Measurements from ENCODE around the gene CD99.

The CD99 gene

DNA sequence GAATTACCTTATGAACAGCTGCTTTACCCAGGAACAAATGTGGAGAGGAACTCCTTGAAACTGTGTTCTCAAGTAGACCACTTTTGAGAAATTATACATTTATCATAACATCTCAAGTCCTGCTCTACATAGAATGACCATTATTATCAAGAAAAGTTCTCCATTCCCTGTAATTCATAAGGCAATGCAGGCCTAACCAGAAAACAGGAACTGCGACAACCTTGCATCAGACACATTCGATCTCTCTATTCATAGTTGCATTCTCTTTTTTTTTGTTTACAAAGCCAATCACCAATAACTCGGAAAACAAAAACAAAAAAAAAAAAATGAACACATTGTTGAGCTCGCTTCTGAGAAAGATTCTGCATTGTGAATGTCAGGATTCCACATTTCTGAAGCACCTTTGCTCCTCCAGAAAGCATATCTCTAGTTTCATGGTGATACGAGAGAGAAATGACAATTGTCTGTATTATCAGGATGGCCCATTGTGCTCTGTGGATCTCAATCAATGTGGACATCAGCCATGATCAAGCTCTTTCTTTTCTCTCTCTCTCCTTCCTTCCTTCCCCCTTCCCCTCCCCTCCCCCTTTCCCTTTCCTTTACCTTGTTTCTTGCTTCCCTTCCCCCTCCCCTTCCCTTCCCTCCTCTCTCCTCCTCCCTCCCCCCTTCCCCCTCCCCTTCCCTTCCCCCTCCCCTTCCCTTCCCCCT lies 32.4 kb upstream of the CD99 start:
- POLR2A ChIA-PET (ENCODE audit: low non-redundant PET): no interaction called here
- no peak overlapping the region for H3K27ac ChIP-seq
- DNase-seq (ENCODE audit: low spot score): no peak
- CTCF ChIA-PET: no interaction called here
- TF ChIP-seq, protein P1, sequence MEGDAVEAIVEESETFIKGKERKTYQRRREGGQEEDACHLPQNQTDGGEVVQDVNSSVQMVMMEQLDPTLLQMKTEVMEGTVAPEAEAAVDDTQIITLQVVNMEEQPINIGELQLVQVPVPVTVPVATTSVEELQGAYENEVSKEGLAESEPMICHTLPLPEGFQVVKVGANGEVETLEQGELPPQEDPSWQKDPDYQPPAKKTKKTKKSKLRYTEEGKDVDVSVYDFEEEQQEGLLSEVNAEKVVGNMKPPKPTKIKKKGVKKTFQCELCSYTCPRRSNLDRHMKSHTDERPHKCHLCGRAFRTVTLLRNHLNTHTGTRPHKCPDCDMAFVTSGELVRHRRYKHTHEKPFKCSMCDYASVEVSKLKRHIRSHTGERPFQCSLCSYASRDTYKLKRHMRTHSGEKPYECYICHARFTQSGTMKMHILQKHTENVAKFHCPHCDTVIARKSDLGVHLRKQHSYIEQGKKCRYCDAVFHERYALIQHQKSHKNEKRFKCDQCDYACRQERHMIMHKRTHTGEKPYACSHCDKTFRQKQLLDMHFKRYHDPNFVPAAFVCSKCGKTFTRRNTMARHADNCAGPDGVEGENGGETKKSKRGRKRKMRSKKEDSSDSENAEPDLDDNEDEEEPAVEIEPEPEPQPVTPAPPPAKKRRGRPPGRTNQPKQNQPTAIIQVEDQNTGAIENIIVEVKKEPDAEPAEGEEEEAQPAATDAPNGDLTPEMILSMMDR (conservative IDR thresholded peaks at IDR 0.05; ENCODE audit: low read depth): no peak

DNA sequence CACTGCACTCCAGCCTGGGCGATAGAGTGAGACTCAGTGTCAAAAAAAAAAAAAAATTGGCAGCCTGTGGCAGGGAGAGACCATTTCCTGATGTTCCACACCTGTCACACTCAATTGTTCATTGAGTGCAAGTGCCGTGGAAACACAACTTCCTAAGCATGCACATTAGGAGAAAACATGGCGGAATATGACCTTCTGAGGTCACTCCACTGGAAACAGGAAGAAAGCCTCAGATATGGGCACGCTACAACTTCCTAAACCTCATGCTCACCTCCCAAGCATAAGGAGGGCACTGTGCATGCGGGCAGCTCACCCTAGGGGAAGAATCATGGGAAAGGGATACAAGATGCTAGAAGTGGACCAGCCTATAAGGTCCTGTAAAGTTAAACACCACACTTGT lies 28.5 kb upstream of the CD99 start:
- POLR2A ChIA-PET (ENCODE audit: low non-redundant PET): no interaction called here
- TF ChIP-seq, protein P1 (conservative IDR thresholded peaks at IDR 0.05; ENCODE audit: low read depth): no peak
- no peak for DNase-seq (ENCODE audit: low spot score)
- no peak overlapping the region for H3K27ac ChIP-seq
- CTCF ChIA-PET: no interaction called here

DNA sequence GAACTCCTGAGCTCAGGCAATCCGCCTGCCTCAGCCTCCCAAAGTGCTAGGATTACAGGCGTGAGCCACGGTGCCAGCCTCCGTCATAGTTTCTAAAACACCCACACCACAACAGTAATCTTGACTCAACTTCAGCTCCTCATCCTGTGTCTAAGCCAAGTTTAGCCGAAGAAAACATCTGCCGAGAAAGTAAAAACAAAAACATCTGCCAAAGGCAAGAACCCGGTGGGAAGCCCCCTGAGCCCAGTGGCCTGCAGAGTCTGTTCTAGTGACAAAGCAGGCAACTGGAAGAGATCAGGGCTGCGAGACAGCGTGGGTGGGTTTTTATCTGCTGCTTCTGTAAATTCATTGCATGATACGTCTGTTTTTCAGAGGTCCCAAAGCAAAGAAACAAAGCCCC lies 26.6 kb upstream of the CD99 start:
- TF ChIP-seq, protein P1 (conservative IDR thresholded peaks at IDR 0.05; ENCODE audit: low read depth): no peak
- no peak for DNase-seq (ENCODE audit: low spot score)
- ChIA-PET CTCF (no interaction called here), POLR2A (ENCODE audit: low non-redundant PET) (no interaction called here)
- no peak overlapping the region for H3K27ac ChIP-seq

DNA sequence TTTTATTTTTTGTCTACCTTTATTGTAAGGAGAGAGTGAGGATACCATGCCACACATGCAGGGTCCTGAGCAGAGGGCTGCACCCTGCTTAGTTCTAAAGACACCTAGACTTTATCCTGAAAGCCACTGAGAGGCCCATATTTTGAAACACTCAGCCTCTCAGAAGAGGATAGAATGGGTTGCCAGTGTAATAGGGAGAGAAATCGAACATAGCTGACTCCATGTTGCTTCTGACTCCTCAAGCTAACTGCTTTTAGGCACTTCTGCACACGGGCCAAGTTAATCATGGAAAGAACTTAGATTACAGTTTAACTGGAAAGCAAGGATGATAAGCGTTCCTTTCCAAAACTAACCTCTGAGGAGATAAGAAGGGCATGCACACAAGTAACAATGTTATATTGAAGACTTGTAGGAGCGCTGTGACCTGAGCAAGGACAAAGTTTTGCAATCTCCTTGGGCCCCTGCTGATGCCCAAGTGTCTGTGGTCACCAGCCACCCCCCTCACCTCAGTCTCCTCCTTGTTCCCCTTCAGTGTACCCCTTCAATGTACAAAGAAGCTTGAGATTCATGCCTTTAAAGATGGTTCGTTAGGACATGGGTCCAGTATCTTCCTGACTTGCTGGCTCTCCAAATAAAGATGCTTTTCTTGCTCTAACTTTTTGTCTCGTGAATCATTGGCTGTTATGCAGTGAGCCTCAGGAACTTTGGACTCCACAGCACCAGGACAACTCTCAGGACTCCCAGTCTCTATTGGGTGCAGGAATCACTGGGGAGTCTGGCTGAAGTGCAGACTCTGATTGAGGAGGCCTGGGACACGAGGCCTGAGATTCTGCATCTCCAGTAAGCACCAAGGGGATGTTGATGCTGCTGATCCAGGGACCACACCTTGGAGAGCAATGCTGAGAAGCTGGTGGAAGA lies 25.4 kb upstream of the CD99 start:
- H3K27ac ChIP-seq: no peak overlapping the region
- ChIA-PET POLR2A (ENCODE audit: low non-redundant PET) (no interaction called here), CTCF (no interaction called here)
- TF ChIP-seq, protein P1 (conservative IDR thresholded peaks at IDR 0.05; ENCODE audit: low read depth): no peak
- DNase-seq (ENCODE audit: low spot score): no peak

DNA sequence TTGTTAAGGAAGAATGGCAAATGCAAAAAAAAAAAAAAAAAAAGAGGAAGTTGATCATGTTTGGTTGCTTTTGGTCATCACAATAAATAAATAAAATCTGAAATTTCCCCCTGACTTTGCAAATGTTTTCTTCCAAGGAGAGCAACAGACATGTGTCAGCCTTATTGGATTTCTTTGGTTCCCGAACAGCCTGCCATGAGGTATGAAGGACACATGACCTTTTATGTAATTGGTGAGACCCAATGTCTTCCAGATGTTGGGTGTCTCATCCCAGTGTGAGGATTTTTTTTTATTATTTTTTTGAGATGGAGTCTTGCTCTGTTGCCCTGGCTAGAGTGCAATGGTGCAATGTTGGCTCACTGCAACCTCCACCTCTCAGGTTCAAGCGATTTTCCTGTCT lies 24.6 kb upstream of the CD99 start:
- ChIA-PET POLR2A (ENCODE audit: low non-redundant PET) (no interaction called here), CTCF (no interaction called here)
- DNase-seq (ENCODE audit: low spot score): no peak
- H3K27ac ChIP-seq: no peak overlapping the region
- TF ChIP-seq, protein P1 (conservative IDR thresholded peaks at IDR 0.05; ENCODE audit: low read depth): no peak

DNA sequence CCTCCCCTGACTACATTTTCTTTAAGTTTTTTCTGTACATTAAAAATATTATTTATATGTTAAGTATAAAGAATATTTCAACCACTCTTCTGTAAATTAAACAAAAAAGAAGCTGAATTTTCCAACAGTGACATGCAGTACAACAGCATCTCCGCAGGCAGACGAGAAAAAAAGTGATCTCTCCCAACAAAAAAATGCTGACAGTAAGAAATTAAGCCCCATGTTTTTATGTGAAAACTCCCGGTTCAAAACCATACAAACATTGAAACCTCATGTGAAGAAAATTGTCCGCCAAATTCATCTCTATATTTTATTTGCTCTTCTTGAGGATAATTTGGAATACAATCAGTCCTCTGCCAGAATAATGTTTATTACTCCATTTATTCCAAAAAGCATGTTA lies 20.1 kb upstream of the CD99 start:
- TF ChIP-seq, protein P1 (conservative IDR thresholded peaks at IDR 0.05; ENCODE audit: low read depth): no peak
- ChIA-PET POLR2A (ENCODE audit: low non-redundant PET) (no interaction called here), CTCF (no interaction called here)
- H3K27ac ChIP-seq: no peak overlapping the region
- DNase-seq (ENCODE audit: low spot score): no peak

All from RWPE1 (cell line).